G401 (cell line): ENCODE measurements around the gene DTNA. TPM values are rescaled to one million over a fixed set of nuclear protein-coding genes. Genes with fewer than 3 reads are reported as not detected.
"Not testable (repeated sequence)": the region's sequence is repeated elsewhere in the genome, so short reads cannot be mapped to it uniquely, and the experiment has no call there.

Experiments used
- DNase-seq: peaks from one replicate; pipeline ENCODE4 v3.0.0-alpha.2; 2015; ENCODE audit warnings: low spot score
- in situ Hi-C: cut with HindIII; loops from 2 replicates; pipeline ENCODE4 v1.10.0; 2016; ENCODE audit warnings: low sequenced_read_pairs, mixed read lengths
- total RNA-seq: library from RNA; depleted of rRNA; stranded (reverse); fragments of >200 nt; shearing (Covaris generic); gene quantifications from 2 replicates; pipeline ENCODE4 v1.2.3, GENCODE V29; 2014; rRNA removed

DTNA gene
- 0.14 and 1.0 TPM in 2 replicates for total RNA-seq

GRCh38 chr18:34709750-34710441, at the start of gene DTNA:
DTNA (plus strand) TSS chr18:34710298; CDS start chr18:34755977, 45,679 bp downstream.
- in situ Hi-C loops: no loop called here
- no peak for DNase-seq

GRCh38 chr18:34660572-34660971, 49.5 kb upstream of the DTNA start:
- in situ Hi-C loops: no loop called here
- no peak for DNase-seq

GRCh38 chr18:34661464-34662087, 48.5 kb upstream of the DTNA start:
- in situ Hi-C loops: no loop called here
- DNase-seq: peak; percentile 45

- in situ Hi-C loops: no loop called here
- DNase-seq: no peak
Observed at GRCh38 chr18:34676816-34677574, 33.1 kb upstream of the DTNA start.

GRCh38 chr18:34689750-34690149, 20.3 kb upstream of the DTNA start:
- in situ Hi-C loops, DNase-seq: not testable (repeated sequence)

GRCh38 chr18:34691614-34692013, 18.5 kb upstream of the DTNA start:
- DNase-seq: peak; percentile 41
- in situ Hi-C loops: no loop called here

GRCh38 chr18:34694591-34695165, 15.4 kb upstream of the DTNA start:
- in situ Hi-C loops: no loop called here
- DNase-seq: no peak

GRCh38 chr18:34695310-34695709, 14.8 kb upstream of the DTNA start:
- no peak for DNase-seq
- in situ Hi-C loops: no loop called here

GRCh38 chr18:34696671-34697070, 13.4 kb upstream of the DTNA start:
- in situ Hi-C loops: no loop called here
- no peak for DNase-seq

- DNase-seq: no peak
- in situ Hi-C loops: no loop called here
Observed at GRCh38 chr18:34697233-34697632, 12.9 kb upstream of the DTNA start.

- DNase-seq: no peak
Observed at GRCh38 chr18:34697891-34698290, 12.2 kb upstream of the DTNA start.

GRCh38 chr18:34701911-34702310, 8.2 kb upstream of the DTNA start:
- DNase-seq: no peak
- in situ Hi-C loops: no loop called here

More at GRCh38 chr18:34697891-34698290, 12.2 kb upstream of the DTNA start:
- in situ Hi-C loops: no loop called here

GRCh38 chr18:34702814-34703213, 7.3 kb upstream of the DTNA start:
- DNase-seq: no peak
- in situ Hi-C loops: no loop called here

GRCh38 chr18:34704074-34704473, 6.0 kb upstream of the DTNA start:
- no peak for DNase-seq
- in situ Hi-C loops: no loop called here

GRCh38 chr18:34704823-34705222, 5.3 kb upstream of the DTNA start:
- in situ Hi-C loops: no loop called here

GRCh38 chr18:34707670-34708069, 2.4 kb upstream of the DTNA start:
- peak; percentile 81 for DNase-seq
- in situ Hi-C loops: no loop called here

More at GRCh38 chr18:34704823-34705222, 5.3 kb upstream of the DTNA start:
- DNase-seq: no peak

GRCh38 chr18:34709104-34709503, 994 bp upstream of the DTNA start:
- no peak for DNase-seq
- in situ Hi-C loops: no loop called here

GRCh38 chr18:34710458-34710914, 388 bp downstream of the DTNA start:
- in situ Hi-C loops: no loop called here
- no peak for DNase-seq

GRCh38 chr18:34710934-34711333, 836 bp downstream of the DTNA start:
- no peak for DNase-seq
- in situ Hi-C loops: no loop called here

- in situ Hi-C loops, DNase-seq: not testable (repeated sequence)
Observed at GRCh38 chr18:34716111-34716510, 6.0 kb downstream of the DTNA start.
